HG03196 (cell line): ENCODE data around the gene RUFY3.
A peak's percentile ranks its signal among the peaks of the same experiment; 100 is the strongest.
"Not testable (repeated sequence)": the region's sequence is repeated elsewhere in the genome, so short reads cannot be mapped to it uniquely, and the experiment has no call there.

ENCODE experiments used
- ATAC-seq: cut with Tn5 transposase; IDR thresholded peaks from one replicate; pipeline ENCODE4 v1.9.1; 2021; ENCODE audit not compliant: unreplicated experiment

RUFY3 gene

DNA sequence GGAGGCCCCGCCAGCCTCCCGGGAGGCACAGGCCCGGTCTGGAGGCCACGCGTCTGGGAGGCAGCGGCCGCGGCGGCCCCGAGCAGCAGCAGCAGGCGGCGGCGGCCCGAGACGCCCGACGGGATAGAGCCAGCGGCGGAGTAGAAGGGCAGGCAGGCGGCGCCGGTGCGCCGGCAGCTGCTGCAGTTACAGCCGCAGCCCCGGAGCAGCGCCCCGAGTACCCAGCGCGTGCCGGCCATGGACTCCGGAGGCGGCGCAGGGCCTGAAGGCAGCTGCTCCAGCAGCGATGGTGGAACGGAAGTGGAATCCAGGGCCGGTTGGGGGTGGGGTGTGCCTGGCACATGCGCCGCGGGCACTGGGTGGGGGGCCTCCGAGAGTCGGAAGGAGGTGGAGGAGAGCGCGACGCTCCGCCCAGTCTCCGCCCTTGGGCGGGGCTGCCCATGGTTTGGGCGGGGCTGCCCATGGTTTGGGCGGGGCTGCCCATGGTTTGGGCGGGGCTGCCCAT, 117.9 kb downstream of the RUFY3 start, which contains the start of gene GRSF1:
TSS of gene GRSF1 (minus strand) at position 302 of the 505 bp plus-strand sequence. CDS start at position 239, 63 bp downstream.
- ATAC-seq: peak; percentile 75

DNA sequence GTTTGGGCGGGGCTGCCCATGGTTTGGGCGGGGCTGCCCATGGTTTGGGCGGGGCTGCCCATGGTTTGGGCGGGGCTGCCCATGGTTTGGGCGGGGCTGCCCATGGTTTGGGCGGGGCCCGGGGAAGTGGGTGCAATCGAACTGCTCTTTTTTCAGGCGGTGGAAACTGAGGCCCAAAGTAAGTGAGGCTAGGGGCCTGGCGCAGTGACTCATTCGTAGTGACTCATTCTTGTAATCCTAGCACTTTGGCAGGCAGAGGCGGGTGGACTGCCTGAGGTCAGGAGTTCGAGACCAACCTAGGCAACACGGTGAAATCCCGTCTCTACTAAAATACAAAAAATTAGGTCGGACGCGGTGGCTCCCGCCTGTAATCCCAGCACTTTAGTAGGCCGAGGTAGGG, 118.4 kb downstream of the RUFY3 start:
- not testable (repeated sequence) for ATAC-seq

DNA sequence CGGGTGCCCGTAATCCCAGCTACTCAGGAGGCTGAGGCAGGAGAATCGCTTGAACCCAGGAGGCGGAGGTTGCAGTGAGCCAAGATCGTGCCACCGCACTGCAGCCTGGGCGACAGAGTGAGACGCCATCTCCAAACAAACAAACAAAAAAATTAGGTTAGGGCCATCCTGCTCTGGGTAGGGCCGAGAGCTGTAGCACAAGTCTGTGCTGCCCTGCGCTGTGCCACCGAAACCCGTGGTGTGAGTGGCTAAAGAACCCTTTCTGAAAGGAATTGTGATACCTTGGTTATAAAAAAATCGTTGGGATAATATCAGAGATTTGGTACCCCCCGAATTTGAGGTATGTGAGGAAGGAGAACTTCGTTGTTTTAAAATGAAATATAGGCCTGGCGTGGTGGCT, 118.9 kb downstream of the RUFY3 start:
- not testable (repeated sequence) for ATAC-seq

GRCh38 chr4:70841211-70841610, 119.4 kb downstream of the RUFY3 start:
- no peak for ATAC-seq

- no peak for ATAC-seq
These were observed 120.2 kb downstream of the RUFY3 start for GRCh38 chr4:70841951-70842350.

GRCh38 chr4:70842761-70843435, 121.1 kb downstream of the RUFY3 start:
- ATAC-seq: no peak

DNA sequence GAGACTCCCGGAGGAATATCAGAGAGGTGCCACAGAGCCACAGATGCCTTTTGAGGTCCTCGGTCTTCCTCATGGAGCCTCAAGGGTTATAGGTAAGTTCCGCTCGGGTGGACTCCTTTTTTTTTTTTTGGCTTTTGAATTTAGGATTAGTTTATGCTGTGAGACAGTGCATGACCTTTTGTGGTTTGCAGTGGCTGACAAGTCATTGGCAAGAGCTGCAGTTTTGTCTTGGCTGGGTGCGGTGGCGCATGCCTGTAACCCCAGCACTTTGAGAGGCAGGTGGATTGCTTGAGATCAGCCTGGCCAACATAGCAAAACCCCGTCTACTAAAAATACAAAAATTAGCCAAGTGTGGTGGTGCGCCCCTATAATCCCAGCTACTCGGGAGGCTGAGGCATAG, 122.4 kb downstream of the RUFY3 start:
- no peak for ATAC-seq

- ATAC-seq: no peak
These were observed 127.5 kb downstream of the RUFY3 start for GRCh38 chr4:70849291-70849690.

DNA sequence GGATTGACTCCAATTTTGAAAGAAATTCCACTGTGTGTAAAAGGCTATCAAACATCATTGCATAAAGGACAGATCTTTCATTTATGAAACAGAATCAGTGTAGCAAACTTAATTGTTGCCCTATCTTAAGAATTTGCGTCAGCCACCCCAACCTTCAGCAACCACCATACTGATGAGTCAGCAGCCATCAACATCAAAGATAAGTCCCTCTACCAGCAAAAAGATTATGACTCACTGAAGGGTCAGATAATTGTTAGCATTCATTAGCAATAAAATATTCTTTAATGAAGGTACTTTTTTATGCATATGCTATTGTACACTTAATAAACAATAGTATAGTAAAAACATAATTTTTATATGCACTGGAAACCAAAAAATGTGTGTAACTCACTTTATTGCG, 133.7 kb downstream of the RUFY3 start:
- ATAC-seq: no peak
